Activated B cell treated with CpG ODN at 0.5 μM for 24 hours (primary cell): ENCODE measurements around the gene OR7C2. TPM values are rescaled to one million over a fixed set of nuclear protein-coding genes. Genes with fewer than 3 reads are reported as not detected.

ENCODE experiments used
- ATAC-seq: fragments of 200-7000 bp; cut with Tn5 transposase; one replicate; pipeline ENCODE4 v1.10.0; 2021; ENCODE audit warnings: low read depth, mild to moderate bottlenecking, moderate library complexity
- CTCF ChIA-PET: fragments of 350-600 bp; sonication (Branson Sonifier 250); formaldehyde crosslinking; loops from one replicate; lab custom pipeline; 2021; ENCODE audit warnings: antibody characterized with exemption; lab: Charles Lee
- POLR2A ChIA-PET: fragments of 350-600 bp; sonication (Branson Sonifier 250); formaldehyde crosslinking; loops from one replicate; lab custom pipeline; 2021; ENCODE audit warnings: antibody characterized with exemption; lab: Charles Lee
- DNase-seq: peaks from one replicate; pipeline ENCODE4 v3.0.0; 2022
- H3K27ac Mint-ChIP-seq: one replicate; pipeline ENCODE4 v1.8.0; 2020; ENCODE audit warnings: mixed read lengths
- H3K27me3 Mint-ChIP-seq: one replicate; pipeline ENCODE4 v1.8.0; 2021; ENCODE audit warnings: mixed read lengths
- H3K36me3 Mint-ChIP-seq: one replicate; pipeline ENCODE4 v1.8.0; 2021; ENCODE audit warnings: low read depth, mixed read lengths
- H3K4me1 Mint-ChIP-seq: one replicate; pipeline ENCODE4 v1.8.0; 2021; ENCODE audit warnings: mixed read lengths
- H3K4me3 Mint-ChIP-seq: one replicate; pipeline ENCODE4 v1.8.0; 2020; ENCODE audit warnings: mild to moderate bottlenecking, mixed read lengths
- H3K9me3 Mint-ChIP-seq: one replicate; pipeline ENCODE4 v1.8.0; 2020; ENCODE audit warnings: mixed read lengths
- CTCF ChIP-seq: fragments of 200-600 bp; IDR thresholded peaks from one replicate; pipeline ENCODE4 v1.8.0; 2022; ENCODE audit warnings: antibody characterized with exemption, mild to moderate bottlenecking
- intact Hi-C: fragments of 100-400 bp; cut with micrococcal nuclease; formaldehyde crosslinking; loops from one replicate; pipeline ENCODE4 v1.15.1; 2024
- total RNA-seq: library from RNA; stranded (reverse); gene quantifications from 2 replicates; pipeline ENCODE4 v1.2.3, GENCODE V29; 2022

OR7C2 gene
- total RNA-seq, result not detected in 2 replicates

- H3K9me3 Mint-ChIP-seq, result no peaks in the 10 kb centered on the region
- H3K27me3 Mint-ChIP-seq, result peaks cover 5% of the 10 kb centered on the region
- H3K4me1 Mint-ChIP-seq, result peaks cover 24% of the 10 kb centered on the region
- no peak within 1 kb of the TSS for H3K27ac Mint-ChIP-seq
- H3K4me3 Mint-ChIP-seq, result no peak within 1 kb of the TSS
- no peak for TF ChIP-seq CTCF
- no peak for DNase-seq
- POLR2A ChIA-PET, result interaction anchor here (0.6 kb wide), 1 partner anchor 1663 kb away, joined by 4 read pairs; no protein-coding TSS in a partner anchor
- no peaks in the 10 kb centered on the region for H3K36me3 Mint-ChIP-seq
- ATAC-seq, result no peak
- intact Hi-C loops, result no loop called here
- CTCF ChIA-PET, result no interaction called here
Observed at GRCh38 chr19:14941189-14941588, at the start of gene OR7C2. OR7C2 (plus strand) TSS chr19:14941489; CDS start chr19:14941489, 0 bp downstream.

GRCh38 chr19:14901675-14902260 is 39.5 kb upstream of the OR7C2 start:
- no peak overlapping the region for H3K4me3 Mint-ChIP-seq
- H3K27me3 Mint-ChIP-seq, result peaks cover 39% of the 10 kb centered on the region
- no peaks in the 10 kb centered on the region for H3K4me1 Mint-ChIP-seq
- CTCF ChIA-PET, result no interaction called here
- no peak for TF ChIP-seq CTCF
- POLR2A ChIA-PET, result no interaction called here
- no peaks in the 10 kb centered on the region for H3K9me3 Mint-ChIP-seq
- intact Hi-C loops, result no loop called here
- DNase-seq (no peak), ATAC-seq (no peak)
- no peak overlapping the region for H3K27ac Mint-ChIP-seq
- H3K36me3 Mint-ChIP-seq, result no peaks in the 10 kb centered on the region

- no peak overlapping the region for H3K27ac Mint-ChIP-seq
- H3K36me3 Mint-ChIP-seq, result no peaks in the 10 kb centered on the region
- H3K9me3 Mint-ChIP-seq, result no peaks in the 10 kb centered on the region
- no peak for TF ChIP-seq CTCF
- ATAC-seq (no peak), DNase-seq (no peak)
- CTCF ChIA-PET, result no interaction called here
- H3K4me3 Mint-ChIP-seq, result no peak overlapping the region
- intact Hi-C loops, result no loop called here
- POLR2A ChIA-PET, result no interaction called here
- H3K27me3 Mint-ChIP-seq, result peaks cover 14% of the 10 kb centered on the region
- H3K4me1 Mint-ChIP-seq, result no peaks in the 10 kb centered on the region
Observed at GRCh38 chr19:14906711-14907110, 34.6 kb upstream of the OR7C2 start.

- Mint-ChIP-seq H3K4me1 (no peaks in the 10 kb centered on the region), H3K27ac (no peak overlapping the region), H3K9me3 (peaks cover 12% of the 10 kb centered on the region), H3K27me3 (peaks cover 12% of the 10 kb centered on the region), H3K36me3 (no peaks in the 10 kb centered on the region), H3K4me3 (no peak overlapping the region)
- no peak for ATAC-seq
- ChIA-PET POLR2A (no interaction called here), CTCF (no interaction called here)
- no peak for DNase-seq
- intact Hi-C loops, result no loop called here
- TF ChIP-seq CTCF, result no peak
Observed at GRCh38 chr19:14915116-14915515, 26.2 kb upstream of the OR7C2 start.

GRCh38 chr19:14916848-14917247 is 24.4 kb upstream of the OR7C2 start:
- intact Hi-C loops, result no loop called here
- no peak for TF ChIP-seq CTCF
- ChIA-PET POLR2A (no interaction called here), CTCF (no interaction called here)
- H3K36me3 Mint-ChIP-seq, result no peaks in the 10 kb centered on the region
- peaks cover 12% of the 10 kb centered on the region for H3K9me3 Mint-ChIP-seq
- H3K4me3 Mint-ChIP-seq, result no peak overlapping the region
- DNase-seq (no peak), ATAC-seq (no peak)
- H3K27ac Mint-ChIP-seq, result no peak overlapping the region
- H3K27me3 Mint-ChIP-seq, result peaks cover 16% of the 10 kb centered on the region
- no peaks in the 10 kb centered on the region for H3K4me1 Mint-ChIP-seq
